Measurements from ENCODE around the gene FAM174C.

- TF ChIP-seq, protein P1, sequence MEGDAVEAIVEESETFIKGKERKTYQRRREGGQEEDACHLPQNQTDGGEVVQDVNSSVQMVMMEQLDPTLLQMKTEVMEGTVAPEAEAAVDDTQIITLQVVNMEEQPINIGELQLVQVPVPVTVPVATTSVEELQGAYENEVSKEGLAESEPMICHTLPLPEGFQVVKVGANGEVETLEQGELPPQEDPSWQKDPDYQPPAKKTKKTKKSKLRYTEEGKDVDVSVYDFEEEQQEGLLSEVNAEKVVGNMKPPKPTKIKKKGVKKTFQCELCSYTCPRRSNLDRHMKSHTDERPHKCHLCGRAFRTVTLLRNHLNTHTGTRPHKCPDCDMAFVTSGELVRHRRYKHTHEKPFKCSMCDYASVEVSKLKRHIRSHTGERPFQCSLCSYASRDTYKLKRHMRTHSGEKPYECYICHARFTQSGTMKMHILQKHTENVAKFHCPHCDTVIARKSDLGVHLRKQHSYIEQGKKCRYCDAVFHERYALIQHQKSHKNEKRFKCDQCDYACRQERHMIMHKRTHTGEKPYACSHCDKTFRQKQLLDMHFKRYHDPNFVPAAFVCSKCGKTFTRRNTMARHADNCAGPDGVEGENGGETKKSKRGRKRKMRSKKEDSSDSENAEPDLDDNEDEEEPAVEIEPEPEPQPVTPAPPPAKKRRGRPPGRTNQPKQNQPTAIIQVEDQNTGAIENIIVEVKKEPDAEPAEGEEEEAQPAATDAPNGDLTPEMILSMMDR (IDR thresholded peaks at IDR 0.05): no peak
- TF ChIP-seq POLR2A (IDR thresholded peaks at IDR 0.05): no peak
Observed at GRCh38 chr19:1321539-1321938, 46.2 kb downstream of the FAM174C start.

Measured in thyroid gland (tissue), 4 donors.